Neuronal stem cell (in vitro differentiated cells): ENCODE data around the gene NAA15.

Experiments
- DNase-seq: peaks from one replicate; pipeline ENCODE4 v3.0.0-alpha.2; 2013; ENCODE audit warnings: low spot score
- H2AFZ ChIP-seq: one replicate; pipeline ENCODE4 v1.6.1; 2013; ENCODE audit warnings: mild to moderate bottlenecking, low read length, inconsistent platforms
- H2AK5ac ChIP-seq: 2 replicates; pipeline ENCODE4 v1.6.1; 2013; ENCODE audit warnings: low read depth, mild to moderate bottlenecking, inconsistent platforms, low read length, moderate library complexity, mixed read lengths
- H2BK120ac ChIP-seq: 2 replicates; pipeline ENCODE4 v1.6.1; 2013; ENCODE audit warnings: low read depth, mild to moderate bottlenecking, inconsistent platforms, low read length, moderate library complexity, mixed read lengths
- H2BK12ac ChIP-seq: one replicate; pipeline ENCODE4 v1.6.1; 2013; ENCODE audit warnings: low read length, inconsistent platforms
- H2BK15ac ChIP-seq: 2 replicates; pipeline ENCODE4 v1.6.1; 2013; ENCODE audit warnings: mild to moderate bottlenecking, low read length, inconsistent platforms, mixed read lengths
- H2BK5ac ChIP-seq: one replicate; pipeline ENCODE4 v1.6.1; 2013; ENCODE audit warnings: inconsistent platforms, mild to moderate bottlenecking, low read length, moderate library complexity
- H3K14ac ChIP-seq: one replicate; pipeline ENCODE4 v1.6.1; 2013; ENCODE audit warnings: low read length, inconsistent platforms
- H3K18ac ChIP-seq: 2 replicates; pipeline ENCODE4 v1.6.1; 2013; ENCODE audit warnings: low read length, inconsistent platforms
- H3K23ac ChIP-seq: 2 replicates; pipeline ENCODE4 v1.6.1; 2013; ENCODE audit warnings: low read depth, mild to moderate bottlenecking, mixed read lengths, low read length, inconsistent platforms; ENCODE audit not compliant: poor library complexity
- H3K27ac ChIP-seq: replicated peaks from 3 replicates; pipeline ENCODE4 v1.5.1; 2013; ENCODE audit warnings: low read length, inconsistent platforms
- H3K27me3 ChIP-seq, 3 experiments: 2 replicates each; pipeline ENCODE4 v1.6.1; 2013; ENCODE audit warnings: low read length in 3 of 3, mild to moderate bottlenecking in 2 of 3, inconsistent platforms in 1 of 3, low read depth in 1 of 3, mixed read lengths in 1 of 3, moderate library complexity in 1 of 3; ENCODE audit not compliant: control insufficient read depth in 3 of 3, insufficient read depth in 3 of 3
- H3K36me3 ChIP-seq, 2 donors: replicated peaks in 1 of 2; 2 replicates each; pipeline ENCODE4 v1.6.1; 2013; ENCODE audit warnings: low read length in 2 of 2; ENCODE audit not compliant: control insufficient read depth in 2 of 2, insufficient read depth in 2 of 2
- H3K4ac ChIP-seq: 2 replicates; pipeline ENCODE4 v1.6.1; 2013; ENCODE audit warnings: inconsistent platforms, mild to moderate bottlenecking, low read length, moderate library complexity
- H3K4me1 ChIP-seq, 2 donors: 1 replicate in 1 of 2; 2 replicates in 1 of 2; pipeline ENCODE4 v1.6.1; 2013; ENCODE audit warnings: low read length in 2 of 2, low read depth in 1 of 2; ENCODE audit not compliant: control insufficient read depth in 2 of 2, insufficient read depth in 1 of 2
- H3K4me2 ChIP-seq: one replicate; pipeline ENCODE4 v1.6.1; 2013; ENCODE audit warnings: mild to moderate bottlenecking, low read length, inconsistent platforms; ENCODE audit not compliant: insufficient read depth, poor library complexity, severe bottlenecking
- H3K4me3 ChIP-seq, 2 donors: 2 replicates each; pipeline ENCODE4 v1.5.1; 2013; ENCODE audit warnings: low read length in 2 of 2, mild to moderate bottlenecking in 2 of 2, inconsistent platforms in 1 of 2, moderate library complexity in 1 of 2
- H3K79me1 ChIP-seq: one replicate; pipeline ENCODE4 v1.6.1; 2013; ENCODE audit warnings: low read depth, mild to moderate bottlenecking, inconsistent platforms, low read length, moderate library complexity
- H3K9ac ChIP-seq: one replicate; pipeline ENCODE4 v1.6.1; 2013; ENCODE audit warnings: mild to moderate bottlenecking, low read depth, low read length, inconsistent platforms; ENCODE audit not compliant: poor library complexity
- H3K9me3 ChIP-seq, 2 donors: replicated peaks in 1 of 2; 2 replicates each; pipeline versions ENCODE3 to v1.6.1; 2013; ENCODE audit warnings: low read length in 2 of 2, mild to moderate bottlenecking in 2 of 2, inconsistent platforms in 1 of 2, low read depth in 1 of 2, mixed read lengths in 1 of 2, moderate library complexity in 1 of 2; ENCODE audit not compliant: control insufficient read depth in 2 of 2, insufficient read depth in 1 of 2
- H4K8ac ChIP-seq: one replicate; pipeline ENCODE4 v1.6.1; 2013; ENCODE audit warnings: low read depth, mild to moderate bottlenecking, inconsistent platforms, low read length, moderate library complexity
- H4K91ac ChIP-seq: one replicate; pipeline ENCODE4 v1.6.1; 2013; ENCODE audit warnings: low read length, low read depth, mild to moderate bottlenecking, inconsistent platforms; ENCODE audit not compliant: poor library complexity
- WGBS, 2 donors: extraction: QIAGEN DNeasy Blood & Tissue Kit; methylation state at CpG; one replicate each; pipeline ENCODE4 v1.1.7; 2013; ENCODE audit warnings: missing lambda C conversion rate in 2 of 2, mixed read lengths in 1 of 2; ENCODE audit not compliant: insufficient read length in 2 of 2, insufficient replicate concordance in 1 of 2; ENCODE audit errors: extremely low coverage in 2 of 2; 5-methylcytosine and 5-hydroxymethylcytosine counted together

The NAA15 gene

GRCh38 chr4:139453371-139454110, 152.2 kb downstream of the NAA15 start:
- no CpG with 5 or more reads among the region's 76 CpGs for WGBS, 2 donors
- Histone ChIP-seq H3K4ac (no peak overlapping the region), H3K79me1 (peaks cover 4% of the 10 kb centered on the region), H3K14ac (peak overlapping the region; percentile 12), H3K4me3 (peak overlapping the region; percentile 90 to 92), H3K4me2 (peak overlapping the region; percentile 75), H3K9me3 (no peaks in the 10 kb centered on the region), H2AFZ (peak overlapping the region; percentile 97), H3K9ac (peak overlapping the region; percentile 96), H3K27me3 (no peaks in the 10 kb centered on the region), H3K36me3 (no peaks in the 10 kb centered on the region), H4K91ac (no peak overlapping the region), H2BK5ac (peak overlapping the region; percentile 58), H2BK15ac (peak overlapping the region; percentile 50), H2AK5ac (peak overlapping the region; percentile 21), H3K23ac (peak overlapping the region; percentile 76), H2BK12ac (no peak overlapping the region), H4K8ac (peak overlapping the region; percentile 20), H3K4me1 (peaks cover 2 to 14% of the 10 kb centered on the region in 2 donors), H3K27ac (peak overlapping the region; percentile 83), H3K18ac (peak overlapping the region; percentile 95), H2BK120ac (peak overlapping the region; percentile 21)
- DNase-seq, result peak; percentile 93

- peak within 1 kb of the TSS; percentile 21 for H2BK120ac ChIP-seq
- H2BK5ac ChIP-seq, result peak within 1 kb of the TSS; percentile 58
- H3K4me3 ChIP-seq, result peak within 1 kb of the TSS; percentile 90 to 92
- peak within 1 kb of the TSS; percentile 83 for H3K27ac ChIP-seq
- H3K4me1 ChIP-seq, result peaks cover 2 to 14% of the 10 kb centered on the region in 2 donors
- H4K91ac ChIP-seq, result peak within 1 kb of the TSS; percentile 8
- no peaks in the 10 kb centered on the region for H3K27me3 ChIP-seq
- peak within 1 kb of the TSS; percentile 76 for H3K23ac ChIP-seq
- peak within 1 kb of the TSS; percentile 21 for H2AK5ac ChIP-seq
- H3K18ac ChIP-seq, result peak within 1 kb of the TSS; percentile 96
- H3K79me1 ChIP-seq, result peaks cover 4% of the 10 kb centered on the region
- peak within 1 kb of the TSS; percentile 75 for H3K4me2 ChIP-seq
- peak within 1 kb of the TSS; percentile 96 for H3K9ac ChIP-seq
- H2BK15ac ChIP-seq, result peak within 1 kb of the TSS; percentile 50
- H3K4ac ChIP-seq, result no peak within 1 kb of the TSS
- no CpG with 5 or more reads among the region's 46 CpGs for WGBS, 2 donors
- no peak for DNase-seq
- H3K9me3 ChIP-seq, result no peaks in the 10 kb centered on the region
- H4K8ac ChIP-seq, result peak within 1 kb of the TSS; percentile 20
- H3K36me3 ChIP-seq, result no peaks in the 10 kb centered on the region
- no peak within 1 kb of the TSS for H2BK12ac ChIP-seq
- H3K14ac ChIP-seq, result peak within 1 kb of the TSS; percentile 83
- peak within 1 kb of the TSS; percentile 97 for H2AFZ ChIP-seq
Observed at GRCh38 chr4:139454111-139455045, 153.1 kb downstream of the NAA15 start, which contains the start of gene RAB33B. Gene RAB33B (plus strand): TSS chr4:139454121. CDS start chr4:139454196, 75 bp downstream.

- Histone ChIP-seq H2BK120ac (no peak overlapping the region), H3K27me3 (no peaks in the 10 kb centered on the region), H3K4me1 (peaks cover 2 to 14% of the 10 kb centered on the region in 2 donors), H3K4me3 (peak overlapping the region in 1 of 2 donors; percentile 90), H3K18ac (no peak overlapping the region), H3K4me2 (no peak overlapping the region), H3K9me3 (no peaks in the 10 kb centered on the region), H2BK5ac (no peak overlapping the region), H3K9ac (no peak overlapping the region), H2AFZ (no peak overlapping the region), H3K23ac (no peak overlapping the region), H3K36me3 (peaks cover 0 to 4% of the 10 kb centered on the region in 2 donors), H3K27ac (no peak overlapping the region), H2BK12ac (no peak overlapping the region), H3K14ac (no peak overlapping the region), H2BK15ac (no peak overlapping the region), H3K4ac (no peak overlapping the region), H4K91ac (no peak overlapping the region), H4K8ac (no peak overlapping the region), H2AK5ac (no peak overlapping the region), H3K79me1 (peaks cover 4% of the 10 kb centered on the region)
- no peak for DNase-seq
- no CpG with 5 or more reads among the region's 6 CpGs for WGBS, 2 donors
Observed at GRCh38 chr4:139455126-139455538, 153.8 kb downstream of the NAA15 start.
